Prostate gland (tissue), 2 donors: Measurements from ENCODE around the gene CHCHD4.

ENCODE experiments used
- POLR2A ChIP-seq: fragments of 450-650 bp; IDR thresholded peaks from one replicate; pipeline ENCODE4 v1.6.1; 2016; ENCODE audit warnings: antibody characterized with exemption, mild to moderate bottlenecking
- POLR2AphosphoS5 ChIP-seq: sonication (generic); formaldehyde crosslinking; IDR thresholded peaks from one replicate; pipeline ENCODE4 v1.6.1; 2017; ENCODE audit warnings: antibody characterized with exemption
- TF ChIP-seq, protein P1 (sequence below), 4 experiments: fragments of 200-600 bp in 2 of 4; fragments of 450-650 bp in 2 of 4; sonication (generic) in 2 of 4; IDR thresholded peaks; 1 replicate in 3 of 4; 2 replicates in 1 of 4; pipeline ENCODE4 v1.5.1; 2016 to 2019; ENCODE audit warnings: antibody characterized with exemption in 4 of 4, mild to moderate bottlenecking in 2 of 4, moderate library complexity in 2 of 4

- TF ChIP-seq POLR2AphosphoS5 (no peak), POLR2A (no peak)
- TF ChIP-seq, protein P1, sequence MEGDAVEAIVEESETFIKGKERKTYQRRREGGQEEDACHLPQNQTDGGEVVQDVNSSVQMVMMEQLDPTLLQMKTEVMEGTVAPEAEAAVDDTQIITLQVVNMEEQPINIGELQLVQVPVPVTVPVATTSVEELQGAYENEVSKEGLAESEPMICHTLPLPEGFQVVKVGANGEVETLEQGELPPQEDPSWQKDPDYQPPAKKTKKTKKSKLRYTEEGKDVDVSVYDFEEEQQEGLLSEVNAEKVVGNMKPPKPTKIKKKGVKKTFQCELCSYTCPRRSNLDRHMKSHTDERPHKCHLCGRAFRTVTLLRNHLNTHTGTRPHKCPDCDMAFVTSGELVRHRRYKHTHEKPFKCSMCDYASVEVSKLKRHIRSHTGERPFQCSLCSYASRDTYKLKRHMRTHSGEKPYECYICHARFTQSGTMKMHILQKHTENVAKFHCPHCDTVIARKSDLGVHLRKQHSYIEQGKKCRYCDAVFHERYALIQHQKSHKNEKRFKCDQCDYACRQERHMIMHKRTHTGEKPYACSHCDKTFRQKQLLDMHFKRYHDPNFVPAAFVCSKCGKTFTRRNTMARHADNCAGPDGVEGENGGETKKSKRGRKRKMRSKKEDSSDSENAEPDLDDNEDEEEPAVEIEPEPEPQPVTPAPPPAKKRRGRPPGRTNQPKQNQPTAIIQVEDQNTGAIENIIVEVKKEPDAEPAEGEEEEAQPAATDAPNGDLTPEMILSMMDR (IDR thresholded peaks at IDR 0.05): no peak
These were observed 12.8 kb upstream of the CHCHD4 start for GRCh38 chr3:14137445-14137844.
